K562 (cell line): ENCODE data around the gene CTSF. TPM values are rescaled to one million over a fixed set of nuclear protein-coding genes. Genes with fewer than 3 reads are reported as not detected.

Experiments
- CHCHD3 ChIP-seq: fragments of 250-450 bp; sonication (Bioruptor Pico); IDR thresholded peaks from 2 replicates; pipeline ENCODE4 v2.1.2; 2022; ENCODE audit warnings: mild to moderate bottlenecking
- FOXK2 ChIP-seq, 2 experiments: fragments of 450-650 bp; IDR thresholded peaks in 1 of 2; conservative IDR thresholded peaks in 1 of 2; 2 replicates each; pipeline ENCODE4 v1.6.1; 2016; ENCODE audit warnings: low read depth in 2 of 2, mild to moderate bottlenecking in 1 of 2
- HDAC8 ChIP-seq: fragments of 450-650 bp; IDR thresholded peaks from 2 replicates; pipeline ENCODE4 v1.6.1; 2016; ENCODE audit warnings: mild to moderate bottlenecking, missing genetic modification characterization, moderate library complexity, missing compliant biosample characterization
- HOMEZ ChIP-seq: fragments of 250-450 bp; sonication (Bioruptor Pico); IDR thresholded peaks from 2 replicates; pipeline ENCODE4 v1.4.0; 2020; ENCODE audit warnings: mild to moderate bottlenecking, moderate library complexity
- KDM1A ChIP-seq, 2 experiments: fragments of 450-650 bp; IDR thresholded peaks; 2 replicates each; pipeline ENCODE4 v1.6.1; 2016; ENCODE audit warnings: mild to moderate bottlenecking in 2 of 2
- MBD1 ChIP-seq: fragments of 250-450 bp; sonication (Bioruptor Pico); IDR thresholded peaks from 2 replicates; pipeline ENCODE4 v1.8.0; 2022; ENCODE audit warnings: inconsistent platforms
- MYNN ChIP-seq, 2 experiments: sonication (generic); formaldehyde crosslinking in 1 of 2; IDR thresholded peaks; 2 replicates each; pipeline versions ENCODE4 v1.5.0 to v1.6.1; 2016 to 2020; ENCODE audit warnings: antibody characterized with exemption in 1 of 2, missing genetic modification reagents in 1 of 2
- RBM15 ChIP-seq: fragments of 200-400 bp; formaldehyde crosslinking; IDR thresholded peaks from 2 replicates; pipeline ENCODE4 v1.6.1; 2018; ENCODE audit warnings: mild to moderate bottlenecking, low read length, moderate library complexity; ENCODE audit not compliant: insufficient read depth
- TAL1 ChIP-seq: fragments of 450-650 bp; IDR thresholded peaks from 2 replicates; pipeline ENCODE4 v1.6.1; 2016; ENCODE audit warnings: mild to moderate bottlenecking
- THRAP3 ChIP-seq: fragments of 450-650 bp; IDR thresholded peaks from 2 replicates; pipeline ENCODE4 v1.6.1; 2016; ENCODE audit warnings: mild to moderate bottlenecking, inconsistent platforms, borderline replicate concordance
- TOE1 ChIP-seq, 2 experiments: fragments of 450-650 bp in 1 of 2; sonication (generic) in 1 of 2; formaldehyde crosslinking in 1 of 2; IDR thresholded peaks; 2 replicates each; pipeline versions ENCODE4 v1.7.1 to v1.8.0; 2016 to 2022; ENCODE audit warnings: borderline replicate concordance in 2 of 2, mild to moderate bottlenecking in 2 of 2, antibody characterized with exemption in 1 of 2, inconsistent platforms in 1 of 2, low read depth in 1 of 2, missing genetic modification reagents in 1 of 2, moderate library complexity in 1 of 2
- ZBTB11 ChIP-seq, 3 experiments: fragments of 200-800 bp in 1 of 3; fragments of 250-450 bp in 1 of 3; fragments of 450-650 bp in 1 of 3; sonication (Bioruptor Pico) in 1 of 3; sonication (Bioruptor generic) in 1 of 3; formaldehyde crosslinking in 1 of 3; IDR thresholded peaks; 2 replicates each; pipeline versions ENCODE4 v1.6.1 to v1.8.0; 2016 to 2022; ENCODE audit warnings: mild to moderate bottlenecking in 2 of 3, missing genetic modification characterization in 2 of 3, missing compliant biosample characterization in 1 of 3, moderate library complexity in 1 of 3
- ZNF384 ChIP-seq: IDR thresholded peaks from 2 replicates; pipeline ENCODE4 v1.6.1; 2012; ENCODE audit warnings: low read depth, low read length, improper control_type of control experiment
- polyA plus RNA-seq, 8 experiments: library from polyadenylated mRNA; depleted of rRNA in 4 of 8; stranded (reverse) in 5 of 8; unstranded in 3 of 8; fragments of >200 nt; fragmentation: Nextera tagmentation in 2 of 8; fragmentation: Illumina TruSeq in 1 of 8; extraction: Ambion mirVana in 2 of 8; extraction: Trizol in 1 of 8; gene quantifications; 2 replicates each; pipeline versions ENCODE4 v1.2.1 to v1.2.3, GENCODE V29; 2011 to 2014; ENCODE audit warnings: inconsistent platforms in 1 of 8, missing spikeins in 1 of 8
- total RNA-seq, 7 experiments: library from RNA; depleted of rRNA in 6 of 7; stranded (reverse); fragments of >200 nt in 6 of 7; fragmentation: Illumina TruSeq in 2 of 7; extraction: Trizol in 2 of 7; gene quantifications; 2 replicates each; pipeline versions ENCODE4 v1.2.1 to v1.2.3, GENCODE V29; 2011 to 2021; ENCODE audit warnings: low replicate concordance in 1 of 7
- TF ChIP-seq, protein P1 (sequence below): fragments of 250-450 bp; sonication (Bioruptor Pico); IDR thresholded peaks from 2 replicates; pipeline ENCODE4 v1.8.0; 2021; ENCODE audit warnings: borderline replicate concordance, mild to moderate bottlenecking, moderate library complexity; ENCODE audit not compliant: poor library complexity, severe bottlenecking
- TF ChIP-seq, protein P2 (sequence below): fragments of 450-650 bp; IDR thresholded peaks from 2 replicates; pipeline ENCODE4 v1.6.1; 2016; ENCODE audit warnings: mild to moderate bottlenecking

Gene CTSF
- total and polyA plus RNA-seq, 9 of the 15 experiments (the other 6 are each of a cell fraction or from before 2014, with no cell fraction given), result 0.41 to 10.5 (median 3.8) TPM

GRCh38 chr11:66604155-66604554 lies 35.7 kb upstream of the CTSF start (continued):
- no peak for TF ChIP-seq ZBTB11 (CRISPR knock-in tag; IDR thresholded peaks at IDR 0.05)
- TF ChIP-seq, protein P1, sequence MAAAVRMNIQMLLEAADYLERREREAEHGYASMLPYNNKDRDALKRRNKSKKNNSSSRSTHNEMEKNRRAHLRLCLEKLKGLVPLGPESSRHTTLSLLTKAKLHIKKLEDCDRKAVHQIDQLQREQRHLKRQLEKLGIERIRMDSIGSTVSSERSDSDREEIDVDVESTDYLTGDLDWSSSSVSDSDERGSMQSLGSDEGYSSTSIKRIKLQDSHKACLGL, result no peak
- no peak for TF ChIP-seq HOMEZ (CRISPR knock-in tag)
- TF ChIP-seq ZNF384, result peak; percentile 75
- TF ChIP-seq, protein P2, sequence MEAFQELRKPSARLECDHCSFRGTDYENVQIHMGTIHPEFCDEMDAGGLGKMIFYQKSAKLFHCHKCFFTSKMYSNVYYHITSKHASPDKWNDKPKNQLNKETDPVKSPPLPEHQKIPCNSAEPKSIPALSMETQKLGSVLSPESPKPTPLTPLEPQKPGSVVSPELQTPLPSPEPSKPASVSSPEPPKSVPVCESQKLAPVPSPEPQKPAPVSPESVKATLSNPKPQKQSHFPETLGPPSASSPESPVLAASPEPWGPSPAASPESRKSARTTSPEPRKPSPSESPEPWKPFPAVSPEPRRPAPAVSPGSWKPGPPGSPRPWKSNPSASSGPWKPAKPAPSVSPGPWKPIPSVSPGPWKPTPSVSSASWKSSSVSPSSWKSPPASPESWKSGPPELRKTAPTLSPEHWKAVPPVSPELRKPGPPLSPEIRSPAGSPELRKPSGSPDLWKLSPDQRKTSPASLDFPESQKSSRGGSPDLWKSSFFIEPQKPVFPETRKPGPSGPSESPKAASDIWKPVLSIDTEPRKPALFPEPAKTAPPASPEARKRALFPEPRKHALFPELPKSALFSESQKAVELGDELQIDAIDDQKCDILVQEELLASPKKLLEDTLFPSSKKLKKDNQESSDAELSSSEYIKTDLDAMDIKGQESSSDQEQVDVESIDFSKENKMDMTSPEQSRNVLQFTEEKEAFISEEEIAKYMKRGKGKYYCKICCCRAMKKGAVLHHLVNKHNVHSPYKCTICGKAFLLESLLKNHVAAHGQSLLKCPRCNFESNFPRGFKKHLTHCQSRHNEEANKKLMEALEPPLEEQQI, result no peak
- no peak for TF ChIP-seq FOXK2 (conservative IDR thresholded peaks at IDR 0.05 in 1 of 2, IDR thresholded peaks at IDR 0.05 in 1 of 2; ENCODE audit: low read depth in 2 of 2)
- TF ChIP-seq TAL1, result peak; percentile 79
- TF ChIP-seq MBD1, result no peak
- no peak for TF ChIP-seq RBM15
- TF ChIP-seq HDAC8 (tag), result no peak
- TF ChIP-seq MYNN (IDR thresholded peaks at IDR 0.05), result peak; percentile 60; the same call in 1 of the 2 replicates
- TF ChIP-seq MYNN (CRISPR knock-in tag; IDR thresholded peaks at IDR 0.05), result no peak
- TF ChIP-seq THRAP3, result no peak
- TF ChIP-seq TOE1 (IDR thresholded peaks at IDR 0.05; ENCODE audit: borderline replicate concordance), result no peak
- no peak for TF ChIP-seq TOE1 (CRISPR knock-in tag; IDR thresholded peaks at IDR 0.05; ENCODE audit: borderline replicate concordance, low read depth)
- no peak for TF ChIP-seq KDM1A (IDR thresholded peaks at IDR 0.05)
- no peak for TF ChIP-seq CHCHD3 (CRISPR knock-in tag)
